NT2/D1 (cell line): ENCODE data around the gene MYO1D.

Source experiments
- SUZ12 ChIP-seq: IDR thresholded peaks from 2 replicates; pipeline ENCODE4 v1.6.1; 2011; ENCODE audit not compliant: insufficient read length, insufficient read depth; ENCODE audit errors: extremely low read depth
- YY1 ChIP-seq: IDR thresholded peaks from 2 replicates; pipeline ENCODE4 v1.6.1; 2011; ENCODE audit not compliant: insufficient read length, insufficient read depth
- ZNF274 ChIP-seq: IDR thresholded peaks from 2 replicates; pipeline ENCODE4 v1.6.1; 2011; ENCODE audit warnings: mild to moderate bottlenecking, low read depth, low read length

DNA sequence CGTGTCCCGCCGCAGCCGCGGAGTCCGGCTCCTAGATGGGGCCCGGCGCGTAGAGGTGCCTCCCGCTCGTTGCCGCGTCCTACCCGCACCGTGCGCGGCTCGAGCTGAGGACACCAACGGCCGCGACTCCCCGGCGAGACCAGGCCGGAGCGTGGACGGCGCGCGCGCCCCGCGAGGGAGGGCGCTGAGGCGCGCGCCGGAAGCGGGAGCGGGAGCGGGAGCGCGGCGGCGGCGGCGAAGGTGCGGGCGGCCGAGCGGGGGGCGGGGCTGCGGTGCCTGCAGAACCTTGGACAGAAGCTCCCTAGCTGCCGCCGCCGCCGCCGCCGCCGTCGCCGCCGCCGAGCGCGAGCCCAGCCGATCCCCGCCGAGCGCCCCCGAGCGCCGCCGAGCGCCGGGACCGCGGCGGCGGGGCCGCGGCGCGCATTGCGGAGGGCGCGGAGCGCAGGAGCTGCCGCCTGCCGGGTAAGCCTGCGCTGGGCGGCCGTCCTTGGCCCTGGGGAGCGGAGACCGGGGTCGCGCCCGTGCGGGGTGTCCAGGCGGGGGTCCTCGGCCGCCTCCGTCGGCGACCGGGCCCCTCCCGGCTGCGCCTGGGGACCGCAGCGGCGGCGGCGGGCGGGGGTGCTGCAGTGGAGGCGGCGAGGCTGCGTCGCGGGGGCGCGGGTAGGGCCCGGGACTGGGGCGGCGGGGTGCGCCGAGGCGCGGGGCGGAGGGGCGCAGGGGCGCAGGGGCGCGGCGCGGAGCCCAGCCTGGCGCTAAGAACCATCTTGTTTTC lies 390.0 kb downstream of the MYO1D start, which contains the start of gene CDK5R1:
- TF ChIP-seq ZNF274 (no peak), SUZ12 (no peak), YY1 (no peak)
